Right ventricle myocardium inferior (tissue), 1 donor: ENCODE measurements around the gene PDHX. TPM values are rescaled to one million over a fixed set of nuclear protein-coding genes. Genes with fewer than 3 reads are reported as not detected.
"Not testable (repeated sequence)": the region's sequence is repeated elsewhere in the genome, so short reads cannot be mapped to it uniquely, and the experiment has no call there.

Experiments used
- ATAC-seq: fragments of 200-7000 bp; cut with Tn5 transposase; one replicate; pipeline ENCODE4 v1.9.1; 2020; ENCODE audit warnings: mild to moderate bottlenecking, moderate library complexity
- DNase-seq: peaks from one replicate; pipeline ENCODE4 v3.0.0; 2021; ENCODE audit errors: missing footprints
- intact Hi-C: fragments of 100-400 bp; cut with DNase I; formaldehyde crosslinking; loops from one replicate; pipeline ENCODE4 v1.11.0; 2022
- total RNA-seq: library from RNA; stranded (reverse); fragmentation: NEBNext Ultra II Directional; extraction: Animal tissue kit (Norgen Biotek cat#: 25700); gene quantifications from one replicate; pipeline ENCODE4 v1.2.1, GENCODE V29; 2021
- donor health status: DM: no; HTN: yes; CAD: no; lungs with severe emphysema.

The PDHX gene
- total RNA-seq, 1 donor from 2014 or later = 140 TPM

DNA sequence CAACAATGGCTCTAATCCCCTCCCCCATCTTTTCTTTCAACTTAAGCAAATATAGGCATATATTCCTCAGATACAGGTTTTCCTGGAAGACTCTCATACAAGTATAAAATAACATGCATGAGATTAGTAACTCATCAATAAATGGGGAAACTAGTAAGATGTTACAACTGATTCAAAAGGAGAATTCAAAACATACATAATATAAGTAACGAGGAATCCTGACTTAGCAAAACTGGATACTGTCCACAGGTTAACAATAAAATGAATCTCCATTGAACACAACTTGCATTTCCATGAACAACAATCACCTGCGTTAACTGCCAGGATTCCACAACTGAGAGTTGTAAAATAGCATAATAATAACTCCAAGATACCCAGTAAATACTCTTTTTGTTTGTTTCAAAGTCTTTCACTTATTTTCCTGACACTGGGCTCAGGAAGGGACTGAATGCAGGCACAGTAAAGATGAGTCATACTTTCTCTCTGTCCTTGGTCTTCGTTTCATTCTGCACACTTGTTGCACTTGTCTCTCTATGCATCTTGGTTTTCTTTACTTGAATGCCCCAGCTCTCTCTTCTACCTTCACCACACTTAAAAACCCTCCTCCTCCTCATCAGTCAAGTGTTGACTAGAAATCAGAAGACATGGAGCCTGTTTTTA, 8.4 kb upstream of the PDHX start:
- intact Hi-C loops = no loop called here
- DNase-seq (no peak), ATAC-seq (no peak)

DNA sequence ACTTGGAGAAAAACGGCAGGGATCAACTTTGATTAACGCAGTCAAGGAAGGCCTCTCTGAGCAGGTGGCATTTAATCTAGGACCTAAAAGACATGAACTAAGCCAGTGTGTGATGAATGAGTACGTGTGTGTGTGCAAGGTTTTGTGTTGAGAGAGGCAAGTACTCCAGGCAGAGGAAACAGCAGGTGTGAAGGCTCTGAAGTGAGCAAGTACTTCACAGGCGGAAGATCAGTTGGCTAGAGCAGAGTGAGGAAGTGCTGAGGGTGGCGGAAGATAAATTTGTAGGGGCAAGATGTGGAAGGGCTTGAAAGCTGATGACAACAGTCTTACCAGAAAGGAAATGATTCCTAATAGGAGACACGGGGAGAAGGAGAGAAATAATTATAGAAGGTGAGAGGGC, 7.0 kb upstream of the PDHX start:
- intact Hi-C loops = no loop called here
- ATAC-seq (no peak), DNase-seq (no peak)

DNA sequence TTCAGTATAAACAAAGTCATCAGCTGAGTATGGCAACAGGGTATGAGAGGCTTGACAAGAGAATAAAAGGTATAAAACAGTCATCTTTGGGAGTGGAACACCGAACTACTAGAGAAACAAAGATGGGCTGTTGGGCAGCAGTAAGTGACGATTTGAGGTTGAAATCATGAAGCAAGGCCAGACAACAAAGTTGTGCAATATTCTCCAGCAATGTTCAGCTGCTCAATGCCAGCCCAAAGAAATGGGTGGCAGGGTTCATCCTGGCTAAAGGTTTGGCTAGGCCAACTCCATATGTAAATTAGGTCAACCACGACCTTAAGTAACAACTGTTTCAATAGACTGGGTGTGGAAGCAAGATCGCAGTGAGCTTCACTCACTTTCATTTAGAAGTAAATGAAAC, 6.5 kb upstream of the PDHX start:
- ATAC-seq (no peak), DNase-seq (no peak)
- intact Hi-C loops = loop anchor here (10.0 kb wide), 1 partner anchor 175 kb away; no protein-coding TSS in a partner anchor

DNA sequence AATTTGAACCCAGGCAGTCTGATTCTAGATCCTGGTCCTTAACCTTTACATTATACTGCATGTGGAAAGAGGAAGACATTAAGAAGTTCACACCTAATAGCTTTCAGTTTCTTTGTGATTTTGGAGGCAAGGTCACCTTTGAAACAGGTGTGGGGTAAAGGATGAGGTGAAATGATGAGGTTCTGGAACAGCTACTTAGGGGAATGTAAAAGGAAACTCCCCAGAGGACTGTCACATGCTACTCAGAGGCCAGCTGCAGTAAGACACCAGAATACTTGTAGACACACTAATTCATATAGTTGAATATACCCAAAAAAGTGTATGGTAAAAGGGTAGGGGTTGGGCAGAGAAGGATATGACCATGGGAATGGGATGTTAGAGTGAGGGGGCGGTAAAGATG, 5.6 kb upstream of the PDHX start:
- intact Hi-C loops = loop anchor here (10.0 kb wide), 1 partner anchor 174 kb away; no protein-coding TSS in a partner anchor
- no peak for ATAC-seq
- DNase-seq = no peak

DNA sequence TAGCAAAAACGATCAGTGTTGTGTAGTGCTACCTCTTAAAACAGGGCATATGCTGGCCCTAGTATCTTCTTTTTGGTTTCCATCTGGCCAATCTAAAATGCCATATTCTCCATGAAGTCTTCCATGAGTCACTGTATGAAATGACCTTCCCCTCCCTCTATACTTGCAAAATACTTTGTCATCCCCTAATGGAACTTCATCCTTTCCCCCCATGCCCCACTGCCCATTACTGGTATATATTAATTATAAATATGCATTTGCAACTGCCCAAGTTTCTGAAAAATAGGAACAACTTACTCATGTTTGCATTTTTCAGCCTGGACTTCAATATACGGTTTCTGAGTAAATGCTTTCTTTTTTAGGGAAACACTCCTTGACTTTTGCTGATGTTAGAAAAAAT, 4.7 kb upstream of the PDHX start:
- ATAC-seq (no peak), DNase-seq (no peak)
- intact Hi-C loops = loop anchor here (10.0 kb wide), 1 partner anchor 173 kb away; no protein-coding TSS in a partner anchor

DNA sequence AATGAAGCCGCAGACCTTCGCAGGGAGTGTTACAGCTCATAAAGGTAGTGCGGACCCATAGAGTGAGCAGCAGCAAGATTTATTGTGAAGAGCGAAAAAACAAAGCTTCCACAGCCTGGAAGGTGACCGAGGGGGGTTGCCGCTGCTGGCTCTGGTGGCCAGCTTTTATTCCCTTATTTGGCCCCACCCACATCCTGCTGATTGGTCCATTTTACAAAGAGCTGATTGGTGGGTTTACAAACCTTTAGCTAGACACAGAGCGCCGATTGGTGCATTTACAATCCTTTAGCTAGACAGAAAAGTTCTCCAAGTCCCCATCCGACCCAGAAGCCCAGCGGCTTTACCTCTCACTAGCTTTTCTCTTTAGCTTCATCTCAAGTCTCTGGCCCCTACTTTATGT, 2.9 kb upstream of the PDHX start:
- not testable (repeated sequence) for ATAC-seq, DNase-seq
- intact Hi-C loops = loop anchor here (10.0 kb wide), 1 partner anchor 171 kb away; no protein-coding TSS in a partner anchor

DNA sequence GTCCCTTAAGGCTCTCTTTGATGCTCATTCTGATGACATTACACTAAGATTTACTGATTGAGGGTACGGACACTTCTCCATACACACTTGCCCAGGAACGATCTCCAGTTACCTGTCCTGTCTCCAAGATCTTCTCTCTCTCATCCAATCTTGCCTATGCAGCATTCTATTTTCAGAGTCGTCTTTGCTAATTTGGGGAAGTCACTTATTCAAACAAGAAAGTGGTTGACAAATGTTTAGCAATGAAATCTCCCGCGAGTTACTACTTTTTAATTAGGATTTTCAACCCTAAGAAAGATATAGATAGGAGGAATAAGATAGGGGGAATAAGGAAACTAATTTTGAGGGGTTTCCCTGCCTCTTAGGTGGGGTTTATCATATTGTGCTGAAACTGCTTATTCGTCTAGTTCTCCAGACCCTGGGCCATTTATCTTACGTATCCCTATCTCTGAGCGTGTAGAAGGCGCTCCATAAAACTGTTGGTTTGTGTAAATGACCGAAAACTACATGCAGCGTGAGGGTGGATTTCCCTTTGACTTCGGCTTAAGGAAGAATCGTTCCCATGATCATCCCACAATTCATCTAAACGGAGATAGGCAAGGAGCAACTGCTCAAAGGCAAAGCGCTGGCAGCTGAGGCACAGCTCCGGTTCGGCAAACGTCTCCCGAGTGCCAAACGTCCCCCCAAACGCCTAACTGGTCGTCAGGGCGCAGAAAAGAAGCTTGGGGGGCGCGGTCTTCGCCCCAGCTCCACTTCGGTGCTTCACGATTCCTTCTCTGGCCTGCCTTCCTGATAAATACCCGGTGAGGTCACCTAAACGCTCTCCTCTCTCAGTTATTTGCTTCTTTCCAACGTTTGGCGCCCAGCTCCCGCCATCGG, 1.0 kb upstream of the PDHX start:
- no peak for DNase-seq
- intact Hi-C loops = loop anchor here (10.0 kb wide), 1 partner anchor 169 kb away; no protein-coding TSS in a partner anchor
- peak; percentile 5 for ATAC-seq

DNA sequence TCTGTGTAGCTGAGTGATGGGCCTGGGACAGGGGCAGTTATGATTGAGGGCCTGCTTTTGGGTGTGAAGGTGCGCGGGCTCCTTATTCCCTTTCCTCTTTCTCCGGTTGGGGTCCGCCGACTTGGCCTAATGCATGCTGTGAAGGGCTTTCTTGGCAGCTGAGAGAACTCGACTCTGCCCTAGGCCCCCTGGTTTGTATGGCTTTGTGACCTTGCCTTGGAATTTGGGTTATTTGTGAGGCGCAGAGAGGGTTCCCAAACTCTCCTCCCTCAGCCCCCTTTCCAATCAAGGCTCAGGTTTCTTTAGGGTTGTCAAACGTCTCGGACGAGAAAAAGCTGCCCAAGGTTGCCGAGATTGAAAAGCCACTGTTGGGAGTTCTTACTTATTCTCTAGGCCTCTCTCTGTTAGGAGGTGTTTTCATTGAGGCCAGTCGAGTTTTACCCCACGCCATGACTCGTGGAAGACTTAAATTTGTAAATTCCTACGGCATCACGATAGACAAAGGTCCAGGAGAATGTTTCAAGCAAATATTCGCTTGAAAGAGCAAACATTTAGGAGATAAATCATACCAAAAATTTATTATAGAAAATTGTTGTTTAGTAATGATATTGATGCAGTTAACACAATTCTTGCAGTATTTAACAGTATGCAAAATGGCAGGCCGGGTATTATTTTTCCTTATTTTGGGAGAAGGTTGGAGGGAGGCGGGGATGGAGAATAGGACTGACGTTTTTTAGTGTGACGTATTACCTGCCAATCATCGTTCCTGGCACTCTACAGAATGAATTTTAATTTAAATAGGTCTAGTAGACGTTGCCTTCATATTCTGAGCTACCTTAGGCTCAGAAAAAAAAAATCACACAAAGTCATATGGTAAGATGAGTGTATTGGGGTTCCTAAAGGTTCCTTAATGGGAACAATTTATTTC, 689 bp downstream of the PDHX start:
- DNase-seq = no peak
- ATAC-seq = no peak
- intact Hi-C loops = loop anchor here (10.0 kb wide), 1 partner anchor 168 kb away; no protein-coding TSS in a partner anchor

DNA sequence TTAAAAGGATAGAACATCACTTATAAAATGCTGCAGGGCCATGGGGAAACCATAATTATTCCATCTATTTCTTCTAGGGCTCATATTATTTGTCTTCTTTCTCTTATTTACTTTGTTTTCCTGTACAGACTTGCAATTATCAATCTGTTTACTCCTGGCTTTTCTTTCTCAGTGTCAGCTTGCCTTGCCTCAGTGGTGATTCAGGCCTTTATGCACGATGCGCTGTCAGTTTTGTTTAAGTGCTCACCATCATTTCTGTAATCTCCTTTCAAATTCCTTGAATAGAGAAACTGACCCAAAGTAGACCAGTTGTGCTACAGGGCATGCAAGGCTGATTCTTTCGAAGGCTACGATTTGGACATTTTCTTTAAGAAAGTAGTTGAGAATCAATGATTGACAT, 4.7 kb downstream of the PDHX start:
- DNase-seq (no peak), ATAC-seq (no peak)
- intact Hi-C loops = loop anchor here (10.0 kb wide), 1 partner anchor 564 kb away; no protein-coding TSS in a partner anchor

DNA sequence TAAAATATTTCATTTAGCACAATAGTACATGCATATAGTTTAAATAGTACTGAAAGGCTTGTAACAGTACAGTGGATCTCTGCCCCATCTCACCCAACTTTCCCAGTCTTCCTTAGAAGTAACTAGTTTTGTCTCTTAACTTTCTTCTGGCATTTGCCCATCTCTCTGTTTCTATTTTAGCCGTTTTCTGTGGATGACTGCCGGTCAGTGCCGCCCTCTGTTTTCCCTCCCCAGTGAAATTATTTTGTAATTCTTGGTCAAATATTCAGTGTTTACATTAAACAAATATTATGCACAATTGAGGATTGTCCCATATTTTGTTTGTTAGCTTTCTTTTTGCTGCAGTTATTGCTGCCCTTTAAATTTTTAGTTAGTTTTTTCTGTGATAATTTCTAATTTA, 8.3 kb downstream of the PDHX start:
- intact Hi-C loops = loop anchor here (2.0 to 10.0 kb wide), 3 partner anchors 314 to 560 kb away; no protein-coding TSS in a partner anchor
- ATAC-seq = no peak

DNA sequence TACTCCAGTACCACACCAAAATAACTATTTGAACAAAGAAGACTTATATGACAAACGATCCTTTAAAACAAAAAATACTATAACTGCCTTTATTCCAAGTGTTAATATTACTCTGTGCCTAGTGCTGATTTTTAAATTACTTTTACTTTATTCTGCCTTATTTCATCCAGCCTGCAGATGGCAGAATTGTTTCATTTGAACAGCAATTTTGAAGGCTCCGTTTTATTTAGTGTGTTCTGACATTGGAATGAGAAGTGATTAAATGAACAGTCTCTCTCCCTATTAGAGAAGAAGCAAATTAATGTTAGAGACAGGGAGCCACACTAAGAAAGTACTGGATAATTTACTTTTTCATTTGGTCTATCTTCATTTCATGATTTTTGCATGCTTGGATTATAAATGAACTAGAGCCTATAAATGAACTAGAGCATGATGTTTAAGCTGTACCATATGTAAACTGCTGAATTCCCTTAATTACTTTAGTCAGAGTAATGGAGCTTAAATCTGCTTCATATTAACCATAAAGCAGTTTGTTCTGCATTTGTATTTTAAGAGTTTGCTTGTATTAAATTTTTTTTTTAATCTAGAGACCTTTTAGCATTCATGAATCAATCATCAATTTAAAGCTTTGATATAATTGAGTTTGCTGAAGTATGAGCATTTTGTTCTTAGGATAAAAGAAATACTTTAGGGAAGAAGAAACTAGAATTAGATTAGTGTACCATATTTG, 9.8 kb downstream of the PDHX start:
- DNase-seq (no peak), ATAC-seq (peak; percentile 52)
- intact Hi-C loops = loop anchor here (10.0 kb wide), 1 partner anchor 559 kb away; no protein-coding TSS in a partner anchor

More for the DNA sequence above, 8.3 kb downstream of the PDHX start:
- DNase-seq = no peak

DNA sequence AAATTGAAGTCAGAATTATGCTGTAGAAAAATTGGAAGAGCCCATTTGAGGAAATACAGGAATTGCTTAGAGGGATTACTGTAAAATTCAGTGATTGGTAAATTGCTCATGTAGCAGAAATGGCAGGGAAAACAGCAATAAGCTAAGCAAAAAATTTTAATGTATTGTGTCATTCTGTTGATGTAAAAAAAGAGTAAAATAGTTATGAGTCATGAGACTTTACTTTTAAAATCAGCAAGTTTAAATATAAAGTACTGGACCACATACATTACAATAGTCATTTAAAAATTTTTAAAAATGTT, 10.4 kb downstream of the PDHX start:
- ATAC-seq = no peak
- DNase-seq = no peak
- intact Hi-C loops = loop anchor here (10.0 kb wide), 1 partner anchor 558 kb away; no protein-coding TSS in a partner anchor

DNA sequence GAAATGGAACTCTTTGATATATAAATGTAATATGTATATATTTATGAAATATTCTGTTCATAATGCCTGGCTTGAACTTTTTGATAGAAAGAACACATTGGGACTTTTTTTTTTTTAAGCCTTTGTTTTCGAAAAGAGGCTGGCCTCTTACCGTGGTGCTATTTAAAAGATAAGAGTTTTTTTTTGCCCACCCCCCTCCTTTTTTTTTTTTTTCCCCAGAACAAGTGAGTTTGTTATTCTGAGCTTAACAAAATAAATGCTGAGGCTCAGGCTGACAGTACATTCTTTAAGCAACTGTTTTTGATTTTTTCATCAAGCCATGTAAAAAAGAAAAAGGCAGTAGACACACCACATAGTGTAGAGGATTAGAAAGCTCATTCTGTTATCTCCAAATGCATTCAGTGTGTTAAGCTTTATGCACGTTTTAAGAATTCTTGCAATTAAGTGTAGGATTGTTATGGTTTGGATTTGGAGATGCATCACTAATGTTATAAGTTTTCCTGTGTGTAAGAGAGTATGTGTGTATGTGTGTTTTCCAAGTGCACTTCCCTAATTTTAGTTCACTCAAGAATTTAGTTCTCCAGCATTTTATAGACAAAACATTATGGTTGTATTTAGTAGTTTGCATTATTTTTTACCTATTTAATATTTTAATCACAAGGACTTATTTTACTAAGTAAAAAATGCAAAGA, 12.0 kb downstream of the PDHX start:
- ATAC-seq = no peak
- intact Hi-C loops = loop anchor here (10.0 kb wide), 1 partner anchor 556 kb away; no protein-coding TSS in a partner anchor
- no peak for DNase-seq

DNA sequence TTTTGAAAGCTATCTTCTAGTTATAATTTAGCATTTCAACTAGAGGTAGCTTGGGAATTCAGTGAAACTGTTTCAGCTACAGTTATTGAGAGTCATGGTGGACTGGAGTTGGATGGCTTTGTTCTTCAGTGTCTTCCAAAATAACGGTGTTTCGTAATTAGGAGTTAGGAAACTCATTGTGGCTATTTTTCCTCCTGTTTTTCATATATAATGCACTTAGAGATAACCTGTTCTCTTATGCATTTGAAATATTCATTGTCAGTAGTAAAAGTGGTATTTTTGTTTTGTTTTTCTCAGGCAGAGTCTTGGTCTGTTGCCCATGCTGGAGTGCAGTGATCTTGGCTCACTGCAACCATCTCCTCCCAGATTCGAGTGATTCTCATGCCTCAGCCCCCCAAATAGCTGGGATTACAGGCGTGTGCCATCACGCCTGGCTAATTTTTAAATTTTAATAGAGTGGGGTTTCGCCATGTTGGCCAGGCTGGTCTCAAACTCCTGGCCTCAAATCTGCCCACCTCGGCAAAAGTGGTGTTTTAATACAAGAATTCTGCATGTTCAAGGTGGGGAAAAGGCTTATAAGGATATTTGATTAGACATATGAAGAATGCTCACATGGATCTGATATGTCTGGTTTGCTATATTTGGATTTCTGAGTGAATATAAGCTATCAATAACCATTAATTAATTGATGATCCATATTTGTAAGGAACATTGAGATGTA, 12.7 kb downstream of the PDHX start:
- intact Hi-C loops = loop anchor here (10.0 kb wide), 1 partner anchor 556 kb away; no protein-coding TSS in a partner anchor
- ATAC-seq = no peak
- DNase-seq = no peak

DNA sequence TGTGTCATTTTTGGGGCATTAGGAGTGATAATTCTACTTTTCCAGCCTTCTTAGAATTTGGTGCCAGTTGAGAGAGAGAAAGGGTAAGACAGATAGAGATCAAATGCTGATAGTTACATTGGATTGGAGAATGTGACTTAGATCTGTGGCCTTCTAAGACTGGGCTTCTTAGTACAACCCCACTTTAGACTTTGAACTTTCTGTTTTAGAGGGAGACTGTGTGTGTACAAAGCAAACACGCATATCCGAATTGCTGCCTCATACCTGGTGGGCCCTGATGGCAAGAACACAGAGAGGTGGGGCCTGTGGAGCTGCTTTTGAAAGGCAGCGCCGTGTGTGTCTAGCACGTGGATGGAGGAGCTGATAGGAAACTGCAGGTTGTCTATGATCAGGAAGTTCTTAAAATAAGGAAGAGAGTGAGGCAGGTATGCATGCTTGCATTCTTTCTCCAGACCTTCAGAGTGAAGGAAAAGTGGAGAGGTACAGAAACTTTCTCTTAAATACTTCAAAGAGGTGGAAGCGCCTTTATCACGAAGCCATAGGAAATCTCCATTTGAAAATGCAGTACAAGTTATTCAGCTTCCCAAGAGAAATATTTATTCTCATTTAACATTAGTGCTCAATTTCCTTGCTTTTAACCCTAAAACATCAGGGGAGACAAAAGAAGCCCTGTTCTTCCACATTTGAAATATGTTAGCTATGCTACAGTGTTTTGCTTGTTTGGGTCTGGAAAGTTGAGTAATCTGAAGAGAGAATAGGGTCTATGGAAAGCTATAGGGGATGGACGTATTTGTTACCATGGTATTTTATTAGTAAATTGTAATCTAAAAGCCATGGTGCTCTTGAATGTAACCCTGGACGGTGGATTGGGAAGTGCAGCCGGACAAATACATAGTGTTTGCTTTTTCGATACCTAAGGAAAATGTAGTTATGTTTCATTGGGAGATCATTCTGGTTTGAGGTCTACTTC, 13.7 kb downstream of the PDHX start:
- intact Hi-C loops = loop anchor here (10.0 kb wide), 1 partner anchor 555 kb away; no protein-coding TSS in a partner anchor
- no peak for DNase-seq
- ATAC-seq = no peak
